Stomach (tissue), 9 donors: Measurements from ENCODE around the gene RNF32. TPM values are rescaled to one million over a fixed set of nuclear protein-coding genes. Genes with fewer than 3 reads are reported as not detected.
A peak's percentile ranks its signal among the peaks of the same experiment; 100 is the strongest.

Experiments used
- DNase-seq, 2 donors: peaks; one replicate each; pipeline versions ENCODE4 v3.0.0 to v3.0.0-alpha.2; 2013 to 2019
- H3K27ac ChIP-seq, 5 donors: fragments of 200-600 bp in 4 of 5; sonication (generic) in 4 of 5; one replicate each; pipeline ENCODE4 v1.5.1; 2013 to 2019; ENCODE audit warnings: mild to moderate bottlenecking in 1 of 5, moderate library complexity in 1 of 5
- H3K27me3 ChIP-seq, 3 donors: fragments of 200-600 bp; sonication (generic); one replicate each; pipeline ENCODE4 v1.5.1; 2017 to 2019; ENCODE audit warnings: mixed run types in 1 of 3
- H3K36me3 ChIP-seq, 4 donors: fragments of 200-600 bp; sonication (generic); 1 replicate in 3 of 4; 2 replicates in 1 of 4; pipeline ENCODE4 v1.5.1; 2016 to 2019
- H3K4me1 ChIP-seq, 4 donors: fragments of 200-600 bp; sonication (generic); one replicate each; pipeline ENCODE4 v1.5.1; 2016 to 2019
- H3K4me3 ChIP-seq, 4 donors: fragments of 200-600 bp; sonication (generic) in 3 of 4; one replicate each; pipeline ENCODE4 v1.5.1; 2016 to 2019; ENCODE audit warnings: mild to moderate bottlenecking in 1 of 4
- H3K9me3 ChIP-seq, 4 donors: fragments of 200-600 bp; sonication (generic); one replicate each; pipeline ENCODE4 v1.5.1; 2016 to 2019
- CTCF ChIP-seq, 7 experiments: fragments of 450-650 bp in 4 of 7; fragments of 200-600 bp in 3 of 7; sonication (generic) in 3 of 7; IDR thresholded peaks; one replicate each; pipeline ENCODE4 v1.5.1; 2016 to 2019; ENCODE audit warnings: antibody characterized with exemption in 7 of 7, control low read depth in 2 of 7, mild to moderate bottlenecking in 1 of 7
- EP300 ChIP-seq: sonication (generic); formaldehyde crosslinking; IDR thresholded peaks from one replicate; pipeline ENCODE4 v1.6.1; 2017; ENCODE audit warnings: antibody characterized with exemption
- POLR2A ChIP-seq, 4 donors: fragments of 450-650 bp; IDR thresholded peaks; one replicate each; pipeline ENCODE4 v1.6.1; 2016; ENCODE audit warnings: antibody characterized with exemption in 4 of 4, control low read depth in 2 of 4, mild to moderate bottlenecking in 1 of 4, moderate library complexity in 1 of 4
- POLR2AphosphoS5 ChIP-seq, 3 donors: sonication (generic); formaldehyde crosslinking; IDR thresholded peaks; one replicate each; pipeline ENCODE4 v1.6.1; 2016; ENCODE audit warnings: antibody characterized with exemption in 3 of 3
- WGBS, 5 donors: extraction: QIAGEN DNeasy Blood & Tissue Kit in 3 of 5; methylation state at CpG; one replicate each; pipeline versions ENCODE4 v1.1.5 to v1.1.7; 2013 to 2018; 5-methylcytosine and 5-hydroxymethylcytosine counted together
- intact Hi-C: fragments of 100-400 bp; cut with DNase I; formaldehyde crosslinking; loops from one replicate; pipeline ENCODE4 v1.15.1; 2023; ENCODE audit warnings: low total_unique reads
- polyA plus RNA-seq, 3 donors: library from polyadenylated mRNA; stranded (reverse); fragments of 200-250 nt; gene quantifications; one replicate each; pipeline ENCODE4 v1.2.3, GENCODE V29; 2013
- total RNA-seq, 5 donors: library from RNA; depleted of rRNA; stranded (reverse); fragments of >200 nt; gene quantifications; one replicate each; pipeline versions ENCODE4 v1.1.0 to v1.2.3, GENCODE V29; 2014 to 2016
- donor health status: healthy with polysubstance abuse.
- donor health status: Bipolar disorder and iron deficiency.
- donor health status: healthy.

Gene RNF32
- total and polyA plus RNA-seq, 8 donors, result 1.2 to 4.7 (median 2.4) TPM; not detected in 2

GRCh38 chr7:156610601-156611000 is 30.0 kb upstream of the RNF32 start:
- no peaks in the 10 kb centered on the region for H3K9me3 ChIP-seq
- H3K36me3 ChIP-seq, result no peaks in the 10 kb centered on the region
- peak overlapping the region in 4 of 5 donors; percentile 22 to 68 (median 44) for H3K27ac ChIP-seq
- intact Hi-C loops, result no loop called here
- WGBS, 5 donors, result 51 to 82% (median 64%) methylated on average over 11 of the region's 11 CpGs
- peaks cover 0 to 21% (median 7%) of the 10 kb centered on the region in 3 donors for H3K27me3 ChIP-seq
- DNase-seq, result no peak
- TF ChIP-seq CTCF (IDR thresholded peaks at IDR 0.05) (no peak), POLR2A (IDR thresholded peaks at IDR 0.05) (no peak), EP300 (no peak), POLR2AphosphoS5 (IDR thresholded peaks at IDR 0.05) (no peak)
- H3K4me3 ChIP-seq, result no peak overlapping the region
- peaks cover 23 to 56% (median 48%) of the 10 kb centered on the region in 4 donors for H3K4me1 ChIP-seq

- H3K4me1 ChIP-seq, result peaks cover 23 to 58% (median 52%) of the 10 kb centered on the region in 4 donors
- H3K36me3 ChIP-seq, result no peaks in the 10 kb centered on the region
- no peak for DNase-seq
- peak overlapping the region in 2 of 5 donors; percentile 41 to 68 for H3K27ac ChIP-seq
- intact Hi-C loops, result no loop called here
- no peaks in the 10 kb centered on the region for H3K9me3 ChIP-seq
- WGBS, 5 donors, result 79 to 82% (median 80%) methylated on average over 17 of the region's 17 CpGs
- no peak for TF ChIP-seq POLR2A (IDR thresholded peaks at IDR 0.05)
- no peak overlapping the region for H3K4me3 ChIP-seq
- H3K27me3 ChIP-seq, result peaks cover 0 to 27% (median 10%) of the 10 kb centered on the region in 3 donors
Observed at GRCh38 chr7:156611014-156612010, 29.3 kb upstream of the RNF32 start.

GRCh38 chr7:156612930-156613329 is 27.6 kb upstream of the RNF32 start:
- no peaks in the 10 kb centered on the region for H3K36me3 ChIP-seq
- no peaks in the 10 kb centered on the region for H3K9me3 ChIP-seq
- H3K4me3 ChIP-seq, result no peak overlapping the region
- peaks cover 14 to 50% (median 43%) of the 10 kb centered on the region in 4 donors for H3K4me1 ChIP-seq
- intact Hi-C loops, result no loop called here
- WGBS, 5 donors, result 82 to 90% (median 85%) methylated on average over 10 of the region's 10 CpGs
- peaks cover 0 to 25% (median 15%) of the 10 kb centered on the region in 3 donors for H3K27me3 ChIP-seq
- H3K27ac ChIP-seq, result no peak overlapping the region
- TF ChIP-seq POLR2AphosphoS5 (IDR thresholded peaks at IDR 0.05) (no peak), EP300 (no peak), CTCF (IDR thresholded peaks at IDR 0.05) (no peak), POLR2A (IDR thresholded peaks at IDR 0.05) (no peak)
- peak in 1 of 2 donors; percentile 58 for DNase-seq

GRCh38 chr7:156614434-156615264 is 25.9 kb upstream of the RNF32 start:
- Histone ChIP-seq H3K4me1 (peaks cover 11 to 35% (median 28%) of the 10 kb centered on the region in 4 donors), H3K27me3 (peaks cover 0 to 31% (median 15%) of the 10 kb centered on the region in 3 donors), H3K9me3 (no peaks in the 10 kb centered on the region), H3K36me3 (no peaks in the 10 kb centered on the region), H3K27ac (peak overlapping the region in 4 of 5 donors; percentile 3 to 51 (median 43)), H3K4me3 (no peak overlapping the region)
- intact Hi-C loops, result no loop called here
- WGBS, 5 donors, result 28 to 53% (median 42%) methylated on average over 19 of the region's 19 CpGs
- TF ChIP-seq POLR2A (IDR thresholded peaks at IDR 0.05), result no peak
- no peak for TF ChIP-seq EP300
- no peak for TF ChIP-seq CTCF (IDR thresholded peaks at IDR 0.05)
- TF ChIP-seq POLR2AphosphoS5 (IDR thresholded peaks at IDR 0.05), result no peak
- DNase-seq, result peak; percentile 62 to 73
